K562 (cell line): ENCODE data around the gene PRKAG2. TPM values are rescaled to one million over a fixed set of nuclear protein-coding genes. Genes with fewer than 3 reads are reported as not detected.

ENCODE experiments used
- ATAC-seq: fragments of 200-7000 bp; cut with Tn5 transposase; 3 replicates; pipeline ENCODE4 v1.9.1; 2020; ENCODE audit warnings: moderate library complexity
- BruUV-seq: library from RNA; stranded (reverse); fragments of 400-500 nt; replicated peaks from 2 replicates; lab custom pipeline; 2021; lab: Mats Ljungman, UMichigan
- CTCF ChIA-PET: fragments of 300-600 bp; formaldehyde crosslinking; extraction: SDS; loops from one replicate; lab custom pipeline; 2021; ENCODE audit warnings: low intra/inter-chr PET ratio; lab: Yijun Ruan, JAX
- POLR2A ChIA-PET: fragments of 300-600, 350-650 bp; sonication (Branson Sonifier 250); formaldehyde crosslinking; extraction: SDS; loops from one replicate; lab custom pipeline; 2021; ENCODE audit warnings: antibody characterized with exemption, inconsistent platforms; lab: Yijun Ruan, JAX
- DNase-seq, 4 experiments: peaks; one replicate each; pipeline versions ENCODE4 v3.0.0 to v3.0.0-alpha.2; 2011 to 2018; ENCODE audit warnings: low spot score in 3 of 4, mixed read lengths in 3 of 4; ENCODE audit errors: extremely low read depth in 1 of 4
- FAIRE-seq: peaks from 2 replicates; lab custom pipeline; 2011; peaks lifted over from hg19 to GRCh38; lab: Jason Lieb, UNC
- H2AFZ ChIP-seq: 2 replicates; pipeline ENCODE4 v1.6.0; 2011; ENCODE audit warnings: low read depth, low read length, control low read depth, inconsistent platforms
- H3K27ac ChIP-seq: fragments of 200-600 bp; 3 replicates; pipeline ENCODE4 v1.8.0; 2011; ENCODE audit warnings: low read depth, mild to moderate bottlenecking, control low read depth, inconsistent platforms, low read length, moderate library complexity, mixed read lengths; ENCODE audit errors: extremely low read depth
- H3K27me3 ChIP-seq, 2 experiments: fragments of 300-600 bp in 1 of 2; 2 replicates in 1 of 2; 3 replicates in 1 of 2; pipeline versions ENCODE4 v1.6.0 to v1.8.0; 2011; ENCODE audit warnings: inconsistent platforms in 2 of 2, low read length in 2 of 2, mild to moderate bottlenecking in 1 of 2, mixed read lengths in 1 of 2, moderate library complexity in 1 of 2; ENCODE audit not compliant: control insufficient read depth in 2 of 2, insufficient read depth in 2 of 2
- H3K36me3 ChIP-seq: fragments of 300-600 bp; 3 replicates; pipeline ENCODE4 v1.8.0; 2011; ENCODE audit warnings: mild to moderate bottlenecking, low read length, inconsistent platforms; ENCODE audit not compliant: control insufficient read depth, insufficient read depth
- H3K4me1 ChIP-seq, 2 experiments: fragments of 200-600 bp in 1 of 2; replicated peaks in 1 of 2; 2 replicates in 1 of 2; 3 replicates in 1 of 2; pipeline versions ENCODE4 v1.5.1 to v1.8.0; 2011; ENCODE audit warnings: inconsistent platforms in 2 of 2, low read length in 2 of 2, mild to moderate bottlenecking in 1 of 2, mixed read lengths in 1 of 2, moderate library complexity in 1 of 2; ENCODE audit not compliant: control insufficient read depth in 2 of 2, insufficient read depth in 2 of 2
- H3K4me2 ChIP-seq: 2 replicates; pipeline ENCODE4 v1.6.1; 2011; ENCODE audit warnings: low read length, control low read depth, inconsistent platforms, mixed read lengths; ENCODE audit not compliant: insufficient read depth
- H3K4me3 ChIP-seq: fragments of 200-600 bp; sonication (generic), shearing (Covaris generic); 2 replicates; pipeline ENCODE4 v1.5.1; 2016; ENCODE audit warnings: control low read depth, inconsistent platforms
- H3K79me2 ChIP-seq: fragments of 200-600 bp; 3 replicates; pipeline ENCODE4 v1.8.0; 2011; ENCODE audit warnings: low read length, inconsistent platforms; ENCODE audit not compliant: control insufficient read depth, insufficient read depth
- H3K9ac ChIP-seq, 2 experiments: 2 replicates each; pipeline versions ENCODE4 v1.6.0 to v1.6.1; 2011; ENCODE audit warnings: low read depth in 2 of 2, low read length in 2 of 2, control low read depth in 1 of 2, inconsistent platforms in 1 of 2, mild to moderate bottlenecking in 1 of 2, mixed read lengths in 1 of 2; ENCODE audit not compliant: insufficient read depth in 1 of 2
- H3K9me1 ChIP-seq: one replicate; pipeline ENCODE4 v1.6.0; 2011; ENCODE audit warnings: inconsistent platforms, mild to moderate bottlenecking, low read length, moderate library complexity; ENCODE audit not compliant: control insufficient read depth, insufficient read depth
- H3K9me3 ChIP-seq: replicated peaks from 2 replicates; pipeline ENCODE4 v1.5.1; 2011; ENCODE audit warnings: low read depth, low read length, inconsistent platforms; ENCODE audit not compliant: control insufficient read depth, insufficient read depth
- H4K20me1 ChIP-seq: replicated peaks from 2 replicates; pipeline ENCODE4 v1.6.1; 2011; ENCODE audit warnings: low read length, inconsistent platforms, mixed read lengths; ENCODE audit not compliant: control insufficient read depth, insufficient read depth
- SPI1 ChIP-seq: IDR thresholded peaks from 2 replicates; pipeline ENCODE4 v1.6.1; 2011; ENCODE audit warnings: low read depth, low read length, control low read depth, borderline replicate concordance
- WGBS: fragments of 100-300 bp; shearing (Covaris generic); methylation state at CpG from one replicate; pipeline ENCODE4 v1.1.6; 2016; ENCODE audit warnings: low coverage, mixed read lengths; ENCODE audit not compliant: insufficient coverage; ENCODE audit errors: missing lambda C conversion rate; 5-methylcytosine and 5-hydroxymethylcytosine counted together
- in situ Hi-C: fragments of 300-500 bp; cut with MboI; formaldehyde crosslinking; loops from 4 replicates; pipeline ENCODE4 v1.15.0; 2018; ENCODE audit warnings: inconsistent platforms, mixed read lengths
- intact Hi-C: fragments of 100-400 bp; cut with micrococcal nuclease; formaldehyde crosslinking; loops from 2 replicates; pipeline ENCODE4 v1.14.2; 2022
- polyA plus RNA-seq, 8 experiments: library from polyadenylated mRNA; depleted of rRNA in 4 of 8; stranded (reverse) in 5 of 8; unstranded in 3 of 8; fragments of >200 nt; fragmentation: Nextera tagmentation in 2 of 8; fragmentation: Illumina TruSeq in 1 of 8; extraction: Ambion mirVana in 2 of 8; extraction: Trizol in 1 of 8; gene quantifications; 2 replicates each; pipeline versions ENCODE4 v1.2.1 to v1.2.3, GENCODE V29; 2011 to 2014; ENCODE audit warnings: inconsistent platforms in 1 of 8, missing spikeins in 1 of 8
- total RNA-seq, 7 experiments: library from RNA; depleted of rRNA in 6 of 7; stranded (reverse); fragments of >200 nt in 6 of 7; fragmentation: Illumina TruSeq in 2 of 7; extraction: Trizol in 2 of 7; gene quantifications; 2 replicates each; pipeline versions ENCODE4 v1.2.1 to v1.2.3, GENCODE V29; 2011 to 2021; ENCODE audit warnings: low replicate concordance in 1 of 7
- TF ChIP-seq, protein P1 (sequence below): fragments of 450-650 bp; formaldehyde crosslinking; IDR thresholded peaks from 2 replicates; pipeline ENCODE4 v1.4.0; 2022; ENCODE audit warnings: missing genetic modification characterization

PRKAG2 gene
- total and polyA plus RNA-seq, 9 of the 15 experiments (the other 6 are each of a cell fraction or from before 2014, with no cell fraction given), result 0.99 to 5.6 (median 3.3) TPM

DNA sequence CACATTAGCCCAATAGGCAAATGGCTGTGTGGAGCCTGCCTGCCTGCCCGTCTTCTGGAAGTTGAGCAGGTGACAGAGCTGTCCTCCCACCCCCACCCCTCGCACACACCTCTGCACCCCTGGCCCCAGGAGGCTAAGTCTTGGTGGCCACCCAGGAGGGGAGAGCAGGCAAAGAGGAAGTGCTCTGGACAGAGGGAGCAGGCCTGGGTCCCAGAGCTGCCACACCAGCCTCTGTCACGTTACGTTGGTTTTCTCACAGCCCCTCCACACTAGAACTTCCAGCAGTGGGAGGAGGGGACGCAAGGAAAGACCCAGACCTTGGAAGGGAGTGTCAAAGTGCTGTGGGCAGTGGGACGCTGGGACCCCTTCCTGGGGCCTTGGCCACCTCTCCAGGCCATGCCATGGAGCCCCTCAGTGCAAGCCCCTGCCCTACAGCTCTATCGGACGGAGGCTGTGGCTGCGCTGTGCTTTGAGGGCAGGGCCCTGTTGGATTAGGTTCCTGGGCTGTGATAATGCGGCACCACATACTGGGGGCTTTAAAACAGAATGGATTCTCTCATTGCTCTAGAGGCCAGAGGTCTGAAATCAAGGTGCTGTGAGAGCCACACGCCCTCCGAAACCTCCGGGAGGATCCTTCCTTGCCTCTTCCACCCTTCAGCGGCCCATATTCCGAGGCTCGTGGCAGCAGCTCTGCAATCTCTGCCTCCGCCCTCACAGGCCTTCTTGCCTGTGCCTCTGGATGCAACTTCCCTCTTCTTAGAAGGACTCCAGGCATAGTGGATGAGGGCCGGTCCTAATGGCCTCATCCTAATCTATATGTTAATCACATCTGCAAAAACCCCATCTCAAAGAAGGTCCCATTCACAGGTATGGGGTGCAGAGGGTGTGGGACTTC is 9.9 kb downstream of the PRKAG2 start:
- H3K4me2 ChIP-seq, result no peak overlapping the region
- no peak for ATAC-seq
- TF ChIP-seq, protein P1, sequence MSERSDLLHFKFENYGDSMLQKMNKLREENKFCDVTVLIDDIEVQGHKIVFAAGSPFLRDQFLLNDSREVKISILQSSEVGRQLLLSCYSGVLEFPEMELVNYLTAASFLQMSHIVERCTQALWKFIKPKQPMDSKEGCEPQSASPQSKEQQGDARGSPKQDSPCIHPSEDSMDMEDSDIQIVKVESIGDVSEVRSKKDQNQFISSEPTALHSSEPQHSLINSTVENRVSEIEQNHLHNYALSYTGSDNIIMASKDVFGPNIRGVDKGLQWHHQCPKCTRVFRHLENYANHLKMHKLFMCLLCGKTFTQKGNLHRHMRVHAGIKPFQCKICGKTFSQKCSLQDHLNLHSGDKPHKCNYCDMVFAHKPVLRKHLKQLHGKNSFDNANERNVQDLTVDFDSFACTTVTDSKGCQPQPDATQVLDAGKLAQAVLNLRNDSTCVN (CRISPR knock-in tag), result no peak
- TF ChIP-seq SPI1, result peak; percentile 26; the same call in 1 of the 2 replicates
- H3K79me2 ChIP-seq, result no peaks in the 10 kb centered on the region
- CTCF ChIA-PET, result no interaction called here
- no peaks in the 10 kb centered on the region for H3K36me3 ChIP-seq
- no peak for FAIRE-seq
- intact Hi-C loops (no loop called here), in situ Hi-C loops (no loop called here)
- no peak overlapping the region for H3K27ac ChIP-seq
- no peaks in the 10 kb centered on the region for H3K9me3 ChIP-seq
- POLR2A ChIA-PET, result interaction anchor here (1.0 kb wide), 1 partner anchor 72 kb away, joined by 3 read pairs; no protein-coding TSS in a partner anchor
- 5% methylated on average over 18 of the region's 18 CpGs for WGBS
- no peak for DNase-seq
- BruUV-seq, result no TSS peak
- H4K20me1 ChIP-seq, result peaks cover 13% of the 10 kb centered on the region; the same call in 1 of the 2 replicates
- H3K9ac ChIP-seq, result no peak overlapping the region
- H2AFZ ChIP-seq, result no peak overlapping the region
- no peak overlapping the region for H3K4me3 ChIP-seq
- peaks cover 63 to 96% of the 10 kb centered on the region in 2 experiments for H3K27me3 ChIP-seq
- peaks cover 0 to 5% of the 10 kb centered on the region in 2 experiments; a peak in 1 of 5 replicates for H3K4me1 ChIP-seq
- H3K9me1 ChIP-seq, result peaks cover 7% of the 10 kb centered on the region
